Measurements from ENCODE around the gene SLC39A6.
"Not testable (repeated sequence)": the region's sequence is repeated elsewhere in the genome, so short reads cannot be mapped to it uniquely, and the experiment has no call there.

SLC39A6 gene

DNA sequence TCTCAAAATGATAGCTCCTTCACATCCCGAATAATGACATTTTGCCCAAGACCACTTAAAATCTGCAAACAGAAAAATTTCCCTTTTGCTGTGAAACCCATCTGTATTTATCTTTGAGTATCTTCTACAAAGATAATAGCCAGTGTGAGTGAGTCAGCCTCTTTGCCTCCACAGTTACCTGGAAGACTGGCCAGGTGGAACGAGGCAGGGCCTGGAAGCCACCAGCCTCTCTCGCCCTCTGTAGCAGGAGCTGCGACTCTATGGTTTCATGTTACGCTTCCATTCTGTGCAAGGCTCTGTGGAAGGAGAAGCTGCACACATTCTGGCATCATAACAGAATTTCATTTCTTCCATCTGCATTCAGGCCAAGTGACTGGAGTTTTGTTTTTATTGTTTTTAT, 10.1 kb upstream of the SLC39A6 start:
- no peak for DNase-seq (ENCODE audit: low read depth in 2 of 2)

DNA sequence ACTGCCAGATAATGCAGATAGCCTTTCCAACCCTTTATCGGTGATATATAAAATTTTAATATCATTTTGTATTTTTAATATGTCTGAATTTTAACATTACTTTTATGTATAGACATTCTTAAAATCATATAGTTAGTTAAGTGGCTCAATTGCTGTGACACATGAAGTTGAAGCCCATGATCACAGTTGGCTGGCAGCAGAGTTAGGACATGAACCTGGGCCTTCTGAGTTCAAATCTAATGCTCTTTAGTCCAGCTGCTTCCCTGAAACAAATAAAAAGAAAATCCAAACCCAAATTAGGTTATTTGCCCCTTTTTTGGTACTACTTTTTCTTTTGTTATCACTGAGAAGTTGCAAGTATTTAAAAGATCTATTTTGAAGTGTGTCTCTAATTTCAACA, 6.1 kb upstream of the SLC39A6 start:
- DNase-seq (ENCODE audit: low read depth in 2 of 2): no peak

- DNase-seq (ENCODE audit: low read depth in 2 of 2): no peak
These were observed 3.6 kb upstream of the SLC39A6 start for GRCh38 chr18:36132756-36133155.

- no peak for DNase-seq (ENCODE audit: low read depth in 2 of 2)
These were observed 2.7 kb upstream of the SLC39A6 start for GRCh38 chr18:36131692-36132483.

DNA sequence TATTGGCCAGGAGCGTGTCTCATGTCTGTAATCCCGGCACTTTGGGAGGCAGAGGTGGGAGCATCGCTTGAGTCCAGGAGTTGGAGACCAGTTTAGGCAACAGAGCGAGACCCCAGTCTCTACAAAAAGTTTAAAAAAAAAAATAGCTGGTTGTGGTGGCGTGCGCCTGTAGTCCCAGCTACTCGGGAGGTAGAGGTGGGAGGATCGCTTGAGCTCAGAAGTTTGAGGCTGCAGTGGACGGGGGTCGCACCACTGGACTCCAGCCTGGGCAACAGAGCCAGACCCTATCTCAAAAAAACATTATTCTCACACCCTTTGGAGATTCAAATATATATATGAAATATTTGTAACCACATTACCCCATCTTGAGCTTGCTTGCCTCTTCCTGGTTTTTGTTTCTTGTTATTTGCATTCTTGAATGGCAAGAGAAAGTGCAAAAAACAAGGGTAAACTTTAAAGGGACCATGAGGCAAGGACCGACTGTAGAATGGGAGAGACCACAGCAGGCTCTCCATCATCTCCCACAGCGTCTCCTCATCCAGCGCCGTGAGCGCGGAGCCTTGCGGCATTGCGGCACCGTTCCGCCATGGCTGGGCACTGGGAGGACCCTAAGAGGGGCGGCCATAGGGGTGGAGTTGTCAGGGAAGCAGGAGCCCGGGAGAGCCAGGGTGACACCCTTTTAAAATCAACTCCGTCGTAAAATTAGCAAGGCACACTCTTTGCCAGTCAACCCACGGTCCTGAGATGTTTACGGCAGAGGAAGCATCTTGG, 1.9 kb upstream of the SLC39A6 start:
- no peak for DNase-seq (ENCODE audit: low read depth in 2 of 2)

GRCh38 chr18:36130039-36130831, 1.1 kb upstream of the SLC39A6 start:
- DNase-seq (ENCODE audit: low read depth in 2 of 2): no peak

GRCh38 chr18:36128907-36129299, 237 bp downstream of the SLC39A6 start:
- no peak for DNase-seq (ENCODE audit: low read depth in 2 of 2)

- DNase-seq (ENCODE audit: low read depth in 2 of 2): no peak
These were observed 640 bp downstream of the SLC39A6 start for GRCh38 chr18:36128530-36128870.

- no peak for DNase-seq (ENCODE audit: low read depth in 2 of 2)
These were observed 1.2 kb downstream of the SLC39A6 start for GRCh38 chr18:36127836-36128529.

GRCh38 chr18:36126668-36127067, 2.5 kb downstream of the SLC39A6 start:
- no peak for DNase-seq (ENCODE audit: low read depth in 2 of 2)

GRCh38 chr18:36124841-36125240, 4.3 kb downstream of the SLC39A6 start:
- DNase-seq (ENCODE audit: low read depth in 2 of 2): no peak

DNA sequence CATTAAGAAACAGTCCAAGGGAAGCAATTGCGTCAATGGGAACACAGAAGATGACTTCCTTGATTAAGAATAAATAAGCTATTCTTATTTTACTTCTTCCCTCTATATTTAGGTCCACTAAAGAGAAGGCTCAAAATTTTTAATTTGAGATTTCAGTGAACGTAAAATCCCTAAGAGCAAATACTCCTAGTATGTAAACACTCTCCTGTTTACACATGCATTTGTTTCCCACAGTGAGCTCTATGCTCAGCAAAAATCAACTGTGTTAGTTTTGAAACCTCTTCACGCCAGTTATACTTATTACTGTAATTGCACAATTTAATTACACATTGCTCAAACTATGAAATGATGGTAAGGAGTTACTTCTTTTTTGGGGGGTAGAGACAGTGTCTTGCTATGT, 8.8 kb downstream of the SLC39A6 start:
- DNase-seq (ENCODE audit: low read depth in 2 of 2): no peak

DNA sequence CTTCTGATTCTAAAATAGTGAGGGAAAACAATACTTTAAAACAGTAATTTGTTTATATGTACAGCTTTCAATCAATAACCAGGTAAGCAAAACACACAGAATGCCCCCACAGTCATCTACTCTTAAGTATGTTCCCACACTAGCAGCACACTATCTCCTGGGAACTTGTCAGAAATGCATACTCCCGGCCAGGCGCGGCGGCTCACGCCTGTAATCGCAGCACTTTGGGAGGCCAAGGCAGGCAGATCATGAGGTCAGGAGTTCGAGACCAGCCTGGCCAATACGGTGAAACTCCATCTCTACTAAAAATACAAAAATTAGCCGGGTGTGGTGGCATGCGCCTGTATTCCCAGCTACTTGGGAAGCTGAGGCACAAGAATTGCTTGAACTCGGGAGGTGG, 12.4 kb downstream of the SLC39A6 start:
- not testable (repeated sequence) for DNase-seq (ENCODE audit: low read depth in 2 of 2)

DNA sequence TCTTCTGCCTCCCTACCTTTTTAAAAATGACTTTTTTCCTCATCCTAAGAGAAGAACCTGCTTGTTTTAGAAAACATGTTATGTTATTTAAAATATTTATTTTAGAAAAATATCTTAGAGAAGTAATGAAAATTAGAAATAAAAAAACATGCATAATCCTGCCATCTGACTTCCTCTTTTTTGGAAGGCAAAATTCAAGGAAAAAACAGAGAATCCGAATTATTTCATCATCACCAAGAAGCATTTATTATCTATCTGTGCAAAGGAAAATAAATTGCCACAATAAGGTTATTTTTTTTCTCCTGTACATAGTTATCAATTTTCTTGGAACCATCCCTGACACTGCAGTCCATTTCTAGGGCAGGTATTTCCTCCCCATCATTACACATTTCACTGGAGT, 14.4 kb downstream of the SLC39A6 start:
- DNase-seq (ENCODE audit: low read depth in 2 of 2): no peak

DNA sequence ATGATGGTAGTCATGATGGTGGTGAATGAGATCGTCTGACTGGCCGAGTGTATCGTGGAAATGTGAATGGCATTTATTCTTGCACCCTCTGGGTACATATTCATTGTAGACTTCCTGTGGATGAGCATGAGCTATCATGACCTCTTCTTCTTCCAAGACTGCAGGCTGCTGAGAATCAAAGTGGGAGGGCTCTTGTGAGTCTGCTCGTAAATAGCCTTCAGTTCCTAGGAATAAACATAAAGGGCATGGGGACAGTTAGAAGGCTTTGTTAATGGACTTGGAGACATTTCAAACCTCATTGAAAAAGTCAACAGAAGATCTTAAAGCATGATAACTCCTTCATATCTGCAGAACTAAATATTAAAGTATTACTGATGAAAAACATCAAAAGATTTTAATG, 14.9 kb downstream of the SLC39A6 start:
- no peak for DNase-seq (ENCODE audit: low read depth in 2 of 2)

GRCh38 chr18:36112302-36112701, 16.8 kb downstream of the SLC39A6 start:
- no peak for DNase-seq (ENCODE audit: low read depth in 2 of 2)

GRCh38 chr18:36109737-36110136, 19.4 kb downstream of the SLC39A6 start:
- no peak for DNase-seq (ENCODE audit: low read depth in 2 of 2)

DNA sequence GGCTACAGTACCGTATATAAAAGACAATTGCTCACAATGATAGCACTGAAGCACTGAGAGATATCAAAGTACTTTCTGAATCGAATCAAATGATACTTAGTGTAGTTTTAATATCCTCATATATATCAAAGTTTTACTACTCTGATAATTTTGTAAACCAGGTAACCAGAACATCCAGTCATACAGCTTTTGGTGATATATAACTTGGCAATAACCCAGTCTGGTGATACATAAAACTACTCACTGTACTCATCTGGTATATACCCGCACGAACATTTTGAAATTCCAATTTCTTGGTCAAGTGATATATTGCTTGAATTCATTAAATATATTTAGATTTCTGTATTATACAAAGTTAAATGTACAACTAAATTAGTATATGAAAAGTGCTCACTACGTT, 20.5 kb downstream of the SLC39A6 start:
- DNase-seq (ENCODE audit: low read depth in 2 of 2): no peak

GRCh38 chr18:36108196-36108595, 20.9 kb downstream of the SLC39A6 start:
- DNase-seq (ENCODE audit: low read depth in 2 of 2): no peak

DNA sequence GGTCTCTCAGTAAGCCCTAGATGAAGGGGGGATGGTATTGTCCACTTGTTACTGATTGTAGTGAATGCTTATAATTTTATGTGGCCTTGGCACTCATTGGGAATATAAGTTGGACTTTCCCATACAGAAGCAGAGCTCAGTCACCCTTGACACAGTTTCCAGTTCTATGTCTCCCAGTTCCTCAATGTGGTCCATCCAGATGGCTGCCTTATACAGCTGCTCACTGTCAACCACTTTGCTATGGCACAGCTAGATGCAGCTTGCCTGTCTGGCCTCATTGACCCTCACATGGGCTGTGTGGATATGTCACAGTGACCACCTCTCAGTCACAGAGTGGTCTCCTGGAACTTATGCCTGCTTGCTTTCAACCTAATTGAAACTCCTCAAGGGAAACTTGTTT, 21.7 kb downstream of the SLC39A6 start:
- no peak for DNase-seq (ENCODE audit: low read depth in 2 of 2)

DNA sequence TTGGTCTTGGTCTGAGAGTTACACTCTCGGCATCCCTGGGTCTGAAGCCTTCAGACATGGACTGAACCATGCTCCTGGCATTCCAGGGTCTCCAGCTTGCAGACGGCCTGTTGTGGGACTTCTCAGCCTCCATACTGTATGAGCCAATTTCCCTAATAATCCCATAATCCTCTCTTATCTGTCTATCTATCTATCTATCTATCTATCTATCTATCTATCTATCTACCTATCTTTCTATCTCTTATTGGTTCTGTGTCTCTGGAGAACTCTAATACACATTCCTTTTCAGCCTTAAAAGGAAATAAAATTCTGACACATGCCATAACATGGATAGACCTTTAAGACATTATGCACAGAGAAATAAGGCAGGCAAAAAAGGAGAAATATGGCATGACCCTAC, 24.4 kb downstream of the SLC39A6 start:
- DNase-seq (ENCODE audit: low read depth in 2 of 2): no peak

GRCh38 chr18:36101943-36102342, 27.2 kb downstream of the SLC39A6 start:
- DNase-seq (ENCODE audit: low read depth in 2 of 2): no peak
